IPS-NIHi7 (cell line): Measurements from ENCODE around the gene CD58.

ENCODE experiments used
- DNase-seq: peaks from one replicate; pipeline ENCODE4 v3.0.0; 2012; ENCODE audit warnings: mixed read lengths; ENCODE audit errors: extremely low spot score

Gene CD58

DNA sequence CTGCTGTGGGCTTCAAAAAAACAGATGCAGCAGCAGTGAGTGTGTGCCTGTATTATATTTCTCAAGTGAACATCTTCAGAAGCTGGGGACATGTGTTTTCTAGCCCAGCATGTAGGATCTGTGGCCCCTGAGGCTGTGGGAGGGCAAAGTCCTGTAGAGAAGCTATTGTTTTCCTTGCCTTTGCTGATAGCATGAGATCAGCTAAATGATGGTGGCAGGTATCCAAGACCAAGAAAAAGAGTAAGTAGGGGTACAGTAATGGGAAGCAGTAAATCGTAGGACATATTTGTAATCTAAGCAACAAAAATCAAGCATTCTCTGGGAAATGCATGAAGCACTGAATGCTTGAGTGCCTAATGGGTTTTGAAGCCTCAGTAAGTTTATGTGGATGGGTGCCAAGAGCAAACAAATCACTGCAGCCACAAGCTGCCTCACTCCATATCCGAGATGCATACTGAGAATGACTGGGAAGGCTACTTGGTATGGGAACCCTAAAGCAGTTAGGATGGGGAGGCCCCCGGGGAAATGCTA, 98.3 kb downstream of the CD58 start:
- no peak for DNase-seq

DNA sequence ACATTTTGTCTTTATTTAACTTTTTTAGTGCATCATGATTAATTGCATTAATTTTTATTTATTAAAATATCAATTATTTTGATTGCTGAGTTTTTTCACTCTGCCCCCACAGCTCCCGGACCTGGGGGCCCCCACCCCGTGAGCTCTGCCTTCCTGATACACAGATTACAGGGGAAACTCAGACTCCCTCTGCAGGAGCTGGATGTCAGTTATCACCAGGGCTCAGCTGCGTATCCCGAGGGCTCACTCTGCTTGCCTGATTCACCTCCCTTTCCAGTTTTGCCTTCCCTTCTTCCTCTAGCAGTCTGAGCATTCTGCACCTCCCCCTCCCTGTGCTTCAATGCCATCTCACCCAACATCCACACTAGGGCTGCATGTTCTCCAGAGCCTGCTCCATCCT, 99.6 kb downstream of the CD58 start:
- DNase-seq: no peak

DNA sequence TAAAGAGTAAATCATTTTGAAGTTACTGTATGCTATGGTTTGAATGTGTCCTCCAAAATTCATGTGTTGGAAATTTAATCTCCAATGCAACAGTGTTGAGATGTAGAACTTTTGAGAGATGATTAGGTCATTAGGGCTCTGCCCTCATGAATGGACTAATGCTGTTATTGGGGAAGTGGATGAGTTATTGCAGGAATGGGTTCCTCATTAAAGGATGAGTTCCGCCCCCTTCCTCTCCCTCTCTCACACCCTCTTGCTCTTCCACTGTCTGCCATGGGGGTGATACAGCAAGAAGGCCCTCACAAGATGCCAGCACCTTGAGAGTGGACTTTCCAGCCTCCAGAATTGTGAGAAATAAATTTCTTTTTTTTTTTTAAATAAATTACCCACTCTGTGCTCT, 100.2 kb downstream of the CD58 start:
- DNase-seq: no peak

GRCh38 chr1:116466810-116467557, 103.8 kb downstream of the CD58 start:
- no peak for DNase-seq

GRCh38 chr1:116465845-116466685, 104.8 kb downstream of the CD58 start:
- no peak for DNase-seq

- DNase-seq: no peak
Measured at GRCh38 chr1:116465477-116465844, 105.4 kb downstream of the CD58 start.
